ENCODE results near the gene KLHDC8B. TPM values are rescaled to one million over a fixed set of nuclear protein-coding genes. Genes with fewer than 3 reads are reported as not detected.

Gene KLHDC8B
- total and polyA plus RNA-seq, 2 of the 4 experiments (the other 2 are of a cell fraction), result 16.3 to 16.5 TPM

DNA sequence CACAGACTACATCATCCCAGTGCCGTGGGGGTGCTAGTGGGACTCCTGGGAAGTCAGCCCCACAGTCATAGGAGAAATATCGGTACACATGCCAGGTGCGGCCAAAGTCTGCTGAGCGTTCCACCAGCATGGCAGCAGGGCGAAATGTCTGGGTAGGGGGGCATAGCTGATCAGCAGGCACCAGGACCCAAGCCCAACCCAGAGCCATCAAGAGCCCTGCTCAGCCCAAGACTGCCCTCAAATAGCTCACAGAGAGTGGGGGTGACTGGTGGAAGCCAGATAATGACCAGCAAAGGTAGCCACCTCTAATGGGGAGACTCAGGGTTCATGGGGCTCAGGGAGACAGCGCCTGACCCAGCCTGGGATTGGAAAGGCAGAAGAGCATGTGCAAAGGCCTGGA, 39.8 kb upstream of the KLHDC8B start:
- dilution Hi-C loops (cut with HindIII; ENCODE audit: low sequenced_read_pairs, unreplicated experiment), result no loop called here
- ChIA-PET CTCF (no interaction called here), POLR2A (ENCODE audit: unreplicated experiment) (interaction anchor here (0.5 kb wide), 1 partner anchor 147 kb away, joined by 3 read pairs; no protein-coding TSS in a partner anchor)
- H3K79me1 ChIP-seq (ENCODE audit: low read depth in 1 of 2, low read length in 2 of 2), result peaks cover 22 to 68% of the 10 kb centered on the region in 2 experiments
- no peak overlapping the region for H2BK20ac ChIP-seq (ENCODE audit: low read depth, low read length)
- WGBS, 2 experiments (ENCODE audit: extremely low coverage in 2 of 2, insufficient read length in 1 of 2), result 93% methylated on average over 3 of the region's 6 CpGs; no CpG with 5 or more reads in 1 of the 2 experiments
- H3K36me3 ChIP-seq (ENCODE audit: control insufficient read depth, insufficient read depth, low read length), result peaks cover 42% of the 10 kb centered on the region
- no peaks in the 10 kb centered on the region for H3K27me3 ChIP-seq (ENCODE audit: control insufficient read depth, insufficient read depth, low read length)
- H3K27ac ChIP-seq (ENCODE audit: insufficient read depth, low read length), result peak overlapping the region; percentile 96; the same call in 1 of the 2 replicates
- intact Hi-C loops (cut with micrococcal nuclease), result no loop called here
- H2AFZ ChIP-seq (replicated peaks; ENCODE audit: low read length, poor library complexity), result peak overlapping the region; percentile 97
- H3K56ac ChIP-seq (ENCODE audit: extremely low read depth, insufficient read depth, low read length), result peak overlapping the region; percentile 38; the same call in 1 of the 2 replicates
- DNase-seq (no peak), ATAC-seq (ENCODE audit: low read depth) (no peak)
- H4K20me1 ChIP-seq (ENCODE audit: insufficient read depth, low read length), result peaks cover 12% of the 10 kb centered on the region
- H2BK5ac ChIP-seq (ENCODE audit: low read depth, low read length, poor library complexity, severe bottlenecking), result peak overlapping the region; percentile 82
- H3K18ac ChIP-seq (ENCODE audit: low read depth, low read length), result no peak overlapping the region
- TF ChIP-seq NFE2L2 (IDR thresholded peaks at IDR 0.05; ENCODE audit: low read depth, low read length), result no peak
- TF ChIP-seq MAZ (IDR thresholded peaks at IDR 0.05; ENCODE audit: borderline replicate concordance, low read depth, low read length), result no peak
- TF ChIP-seq, protein P1, sequence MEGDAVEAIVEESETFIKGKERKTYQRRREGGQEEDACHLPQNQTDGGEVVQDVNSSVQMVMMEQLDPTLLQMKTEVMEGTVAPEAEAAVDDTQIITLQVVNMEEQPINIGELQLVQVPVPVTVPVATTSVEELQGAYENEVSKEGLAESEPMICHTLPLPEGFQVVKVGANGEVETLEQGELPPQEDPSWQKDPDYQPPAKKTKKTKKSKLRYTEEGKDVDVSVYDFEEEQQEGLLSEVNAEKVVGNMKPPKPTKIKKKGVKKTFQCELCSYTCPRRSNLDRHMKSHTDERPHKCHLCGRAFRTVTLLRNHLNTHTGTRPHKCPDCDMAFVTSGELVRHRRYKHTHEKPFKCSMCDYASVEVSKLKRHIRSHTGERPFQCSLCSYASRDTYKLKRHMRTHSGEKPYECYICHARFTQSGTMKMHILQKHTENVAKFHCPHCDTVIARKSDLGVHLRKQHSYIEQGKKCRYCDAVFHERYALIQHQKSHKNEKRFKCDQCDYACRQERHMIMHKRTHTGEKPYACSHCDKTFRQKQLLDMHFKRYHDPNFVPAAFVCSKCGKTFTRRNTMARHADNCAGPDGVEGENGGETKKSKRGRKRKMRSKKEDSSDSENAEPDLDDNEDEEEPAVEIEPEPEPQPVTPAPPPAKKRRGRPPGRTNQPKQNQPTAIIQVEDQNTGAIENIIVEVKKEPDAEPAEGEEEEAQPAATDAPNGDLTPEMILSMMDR (conservative IDR thresholded peaks at IDR 0.05; ENCODE audit: low read depth, low read length), result no peak
- no peak for TF ChIP-seq CHD1 (IDR thresholded peaks at IDR 0.05; ENCODE audit: low read depth, low read length)
- no peak for TF ChIP-seq FOS (IDR thresholded peaks at IDR 0.05; ENCODE audit: low read depth, low read length)
- no peak for TF ChIP-seq POLR2A (IDR thresholded peaks at IDR 0.05; ENCODE audit: low read depth, low read length)
- TF ChIP-seq, protein P2, sequence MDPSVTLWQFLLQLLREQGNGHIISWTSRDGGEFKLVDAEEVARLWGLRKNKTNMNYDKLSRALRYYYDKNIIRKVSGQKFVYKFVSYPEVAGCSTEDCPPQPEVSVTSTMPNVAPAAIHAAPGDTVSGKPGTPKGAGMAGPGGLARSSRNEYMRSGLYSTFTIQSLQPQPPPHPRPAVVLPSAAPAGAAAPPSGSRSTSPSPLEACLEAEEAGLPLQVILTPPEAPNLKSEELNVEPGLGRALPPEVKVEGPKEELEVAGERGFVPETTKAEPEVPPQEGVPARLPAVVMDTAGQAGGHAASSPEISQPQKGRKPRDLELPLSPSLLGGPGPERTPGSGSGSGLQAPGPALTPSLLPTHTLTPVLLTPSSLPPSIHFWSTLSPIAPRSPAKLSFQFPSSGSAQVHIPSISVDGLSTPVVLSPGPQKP (IDR thresholded peaks at IDR 0.05; ENCODE audit: borderline replicate concordance, low read depth, low read length), result no peak
- no peak for TF ChIP-seq RCOR1 (IDR thresholded peaks at IDR 0.05; ENCODE audit: insufficient replicate concordance, low read length)
- TF ChIP-seq, protein P3, sequence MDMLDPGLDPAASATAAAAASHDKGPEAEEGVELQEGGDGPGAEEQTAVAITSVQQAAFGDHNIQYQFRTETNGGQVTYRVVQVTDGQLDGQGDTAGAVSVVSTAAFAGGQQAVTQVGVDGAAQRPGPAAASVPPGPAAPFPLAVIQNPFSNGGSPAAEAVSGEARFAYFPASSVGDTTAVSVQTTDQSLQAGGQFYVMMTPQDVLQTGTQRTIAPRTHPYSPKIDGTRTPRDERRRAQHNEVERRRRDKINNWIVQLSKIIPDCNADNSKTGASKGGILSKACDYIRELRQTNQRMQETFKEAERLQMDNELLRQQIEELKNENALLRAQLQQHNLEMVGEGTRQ (IDR thresholded peaks at IDR 0.05; ENCODE audit: low read depth, low read length), result no peak
- TF ChIP-seq RFX5 (IDR thresholded peaks at IDR 0.05; ENCODE audit: low read depth, low read length), result no peak
- no peak for TF ChIP-seq MXI1 (IDR thresholded peaks at IDR 0.05; ENCODE audit: borderline replicate concordance, low read depth, low read length)
- no peak for TF ChIP-seq SMC3 (IDR thresholded peaks at IDR 0.05; ENCODE audit: low read depth, low read length)
- H3K14ac ChIP-seq (replicated peaks; ENCODE audit: low read depth, low read length), result peak overlapping the region; percentile 98
- 0 out of 2 replicates have a peak overlapping the region, but pooled peaks have one; percentile 94 for H4K91ac ChIP-seq (ENCODE audit: insufficient read depth, low read depth, low read length)
- no peak overlapping the region for H2BK120ac ChIP-seq (ENCODE audit: low read depth, low read length)
- peak overlapping the region; percentile 81 for H3K23ac ChIP-seq (ENCODE audit: low read depth, low read length)
- BruUV-seq (replicated peaks), result no TSS peak
- no peak overlapping the region for H4K5ac ChIP-seq (ENCODE audit: low read depth, low read length)
- peak overlapping the region; percentile 66 for H3K4me2 ChIP-seq (ENCODE audit: low read depth, low read length)
- peak overlapping the region; percentile 68 for H3K4me3 ChIP-seq (ENCODE audit: insufficient read depth, low read depth, low read length)
- peak overlapping the region; percentile 97 for H3K4ac ChIP-seq (ENCODE audit: low read depth, low read length)
- H3K4me1 ChIP-seq (ENCODE audit: control insufficient read depth, insufficient read depth, low read length), result peaks cover 9% of the 10 kb centered on the region
- in situ Hi-C loops (cut with MboI; ENCODE audit: low sequenced_read_pairs), result no loop called here
- H2BK15ac ChIP-seq (ENCODE audit: low read depth, low read length), result no peak overlapping the region
- H3K9me1 ChIP-seq (ENCODE audit: insufficient read depth, low read length), result peaks cover 37% of the 10 kb centered on the region
- H2AK9ac ChIP-seq (replicated peaks; ENCODE audit: low read depth, low read length, poor library complexity), result peak overlapping the region; percentile 99
- no peaks in the 10 kb centered on the region for H3K9me3 ChIP-seq (ENCODE audit: control insufficient read depth, insufficient read depth, low read length)
- peak overlapping the region; percentile 96 for H2AK5ac ChIP-seq (ENCODE audit: low read depth, low read length)
- H4K8ac ChIP-seq (ENCODE audit: low read depth in 2 of 2, low read length in 2 of 2), result peak overlapping the region; percentile 83 to 97; a peak in 2 of 4 replicates
- peak overlapping the region; percentile 96; the same call in 1 of the 2 replicates for H3K9ac ChIP-seq (ENCODE audit: low read depth, low read length)
